ENCODE measurements around the gene NGF.
"Not testable (repeated sequence)": the region's sequence is repeated elsewhere in the genome, so short reads cannot be mapped to it uniquely, and the experiment has no call there.

The NGF gene

DNA sequence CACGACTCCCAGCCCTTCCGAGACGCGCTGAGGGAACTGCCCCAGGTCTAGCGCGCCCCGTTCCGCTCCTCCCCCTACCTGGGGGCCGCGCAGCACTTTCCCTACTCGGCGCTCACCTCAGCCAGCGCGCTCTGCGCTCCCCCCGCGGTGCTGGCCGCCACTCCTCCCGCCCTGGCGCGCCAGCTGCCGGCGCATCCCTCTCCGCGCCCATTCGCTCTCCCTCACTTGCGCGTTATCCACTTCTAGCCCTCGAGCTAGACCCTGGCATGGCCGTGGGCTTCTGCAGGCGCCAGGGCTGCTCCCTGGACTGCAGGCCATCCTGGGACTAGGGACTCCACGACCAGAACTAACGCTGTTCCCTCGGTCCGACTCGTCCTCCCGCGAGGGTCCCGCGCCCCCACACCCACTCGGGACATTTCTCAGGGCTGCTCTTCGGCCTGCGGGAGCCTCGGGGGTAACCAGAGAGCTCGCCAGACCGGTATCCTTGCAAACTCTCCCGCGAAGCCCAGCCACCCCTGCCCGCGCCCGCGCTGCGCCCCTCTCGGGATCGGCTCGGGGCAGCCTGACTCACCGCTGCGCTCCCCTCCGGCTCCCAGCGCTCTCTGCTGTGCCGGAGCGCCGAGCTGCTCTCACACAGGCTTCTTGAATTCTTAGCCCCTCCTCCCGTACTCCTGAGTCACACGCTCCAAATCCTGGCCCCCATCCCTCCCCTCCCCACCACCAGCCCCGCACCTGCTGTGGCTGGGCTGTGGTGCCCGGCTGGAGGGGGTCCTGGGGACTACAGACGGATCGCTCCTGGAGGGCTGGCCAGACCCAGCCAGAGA lies at the start of gene NGF:
NGF (minus strand) TSS at position 617 of the 824 bp plus-strand sequence. CDS start 51,454 bp downstream, outside the sequence.
- FAIRE-seq, result no peak

DNA sequence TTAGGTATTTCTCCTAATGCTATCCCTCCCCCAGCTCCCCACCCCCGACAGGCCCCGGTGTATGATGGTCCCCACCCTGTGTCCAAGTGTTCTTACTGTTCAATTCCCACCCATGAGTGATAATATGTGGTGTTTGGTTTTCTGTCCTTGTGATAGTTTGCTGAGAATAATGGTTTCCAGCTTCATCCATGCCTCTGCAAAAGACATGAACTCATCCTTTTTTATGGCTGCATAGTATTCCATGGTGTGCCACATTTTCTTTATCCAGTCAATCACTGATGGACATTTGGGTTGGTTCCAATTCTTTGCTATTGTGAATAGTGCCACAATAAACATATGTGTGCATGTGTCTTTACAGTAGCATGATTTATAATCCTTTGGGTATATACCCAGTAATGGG lies 45.4 kb upstream of the NGF start:
- not testable (repeated sequence) for FAIRE-seq

DNA sequence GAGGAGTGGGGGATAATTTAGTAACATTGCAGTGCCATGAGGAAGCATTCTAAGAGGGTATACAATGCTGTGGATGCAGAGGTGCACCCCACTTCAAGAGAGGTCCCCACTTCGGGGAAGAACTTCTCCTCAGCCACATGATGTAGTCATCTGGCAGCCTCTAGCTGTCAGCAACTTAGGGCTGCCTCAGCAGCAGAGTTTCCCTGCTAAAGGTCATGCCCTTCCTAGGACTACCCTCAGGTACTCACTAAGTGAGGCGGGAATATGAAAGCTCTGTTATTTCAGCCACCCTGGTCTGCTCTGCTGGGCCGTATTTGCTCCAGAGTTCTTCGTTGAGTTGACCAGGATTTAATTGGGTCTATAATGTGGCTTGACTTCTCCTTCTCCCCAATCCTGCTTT lies 41.9 kb upstream of the NGF start:
- no peak for FAIRE-seq

- no peak for FAIRE-seq
Measured at GRCh38 chr1:115377411-115377810, 39.4 kb upstream of the NGF start.

- no peak for FAIRE-seq
Measured at GRCh38 chr1:115374598-115374997, 36.5 kb upstream of the NGF start.

GRCh38 chr1:115373305-115373704 lies 35.3 kb upstream of the NGF start:
- FAIRE-seq, result no peak

DNA sequence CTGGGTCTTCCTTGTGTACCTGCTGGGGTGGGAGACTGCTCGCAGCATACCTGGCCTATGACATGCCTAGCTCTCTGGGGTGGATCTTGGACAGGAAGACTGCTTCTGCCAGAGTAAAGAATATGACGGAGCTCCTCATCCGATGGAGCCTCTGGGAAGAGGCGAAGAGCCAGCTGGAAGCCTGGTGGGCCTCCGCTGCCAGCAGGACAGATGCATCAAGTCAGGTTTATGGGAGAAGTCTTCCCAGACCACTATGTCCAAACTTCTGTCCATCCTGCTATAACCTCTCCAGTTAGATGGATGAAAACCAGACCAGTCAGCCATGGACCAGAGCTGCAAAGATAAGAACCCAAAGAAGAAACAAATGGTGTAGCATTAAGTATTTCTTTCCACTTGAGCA lies 27.7 kb upstream of the NGF start:
- FAIRE-seq, result no peak

- no peak for FAIRE-seq
Measured at GRCh38 chr1:115364780-115365155, 26.7 kb upstream of the NGF start.

GRCh38 chr1:115364046-115364779 lies 26.2 kb upstream of the NGF start:
- FAIRE-seq, result no peak

DNA sequence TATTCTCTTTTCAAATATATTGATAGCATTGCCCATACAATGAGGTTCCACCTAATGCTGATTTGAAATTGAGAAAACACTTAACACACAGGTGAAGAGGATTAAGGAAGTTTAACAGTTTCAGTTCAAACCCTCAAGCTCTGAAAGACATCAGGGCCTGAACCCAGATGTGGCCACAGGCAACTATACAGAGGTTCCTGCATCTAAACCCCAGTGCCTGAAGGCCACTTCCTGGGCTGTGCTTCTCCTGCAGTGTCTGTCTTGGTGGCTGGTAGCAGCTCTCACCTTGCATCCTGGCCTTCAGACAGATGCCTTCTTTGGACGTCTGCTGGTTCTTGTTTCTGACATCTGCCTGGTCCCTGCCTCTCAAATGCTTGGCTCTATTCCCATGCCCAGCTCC lies 25.1 kb upstream of the NGF start:
- FAIRE-seq, result no peak

GRCh38 chr1:115360505-115361129 lies 22.6 kb upstream of the NGF start:
- FAIRE-seq, result not testable (repeated sequence)

DNA sequence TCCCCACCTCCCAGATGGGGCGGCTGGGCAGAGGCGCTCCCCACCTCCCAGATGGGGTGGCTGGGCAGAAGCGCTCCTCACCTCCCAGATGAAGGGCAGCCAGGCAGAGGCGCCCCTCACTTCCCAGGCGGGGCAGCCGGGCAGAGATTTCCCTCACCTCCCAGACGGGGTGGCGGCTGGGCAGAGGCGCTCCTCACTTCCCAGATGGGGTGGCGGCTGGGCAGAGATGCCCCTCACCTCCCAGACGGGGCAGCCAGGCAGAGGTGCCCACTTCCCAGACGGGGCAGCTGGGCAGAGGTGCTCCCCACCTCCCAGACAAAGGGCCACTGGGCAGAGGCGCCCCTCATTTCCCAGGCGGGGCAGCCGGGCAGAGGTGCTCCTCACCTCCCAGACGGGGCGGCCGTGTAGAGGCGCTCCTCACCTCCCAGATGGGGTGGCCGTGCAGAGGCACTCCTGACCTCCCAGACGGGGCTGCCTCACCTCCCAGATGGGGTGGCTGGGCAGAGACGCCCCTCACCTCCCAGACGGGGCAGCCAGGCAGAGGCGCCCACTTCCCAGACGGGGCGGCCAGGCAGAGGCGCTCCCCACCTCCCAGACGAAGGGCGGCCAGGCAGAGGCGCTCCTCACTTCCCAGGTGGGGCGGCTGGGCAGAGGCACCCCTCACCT lies 21.9 kb upstream of the NGF start:
- FAIRE-seq, result not testable (repeated sequence)

DNA sequence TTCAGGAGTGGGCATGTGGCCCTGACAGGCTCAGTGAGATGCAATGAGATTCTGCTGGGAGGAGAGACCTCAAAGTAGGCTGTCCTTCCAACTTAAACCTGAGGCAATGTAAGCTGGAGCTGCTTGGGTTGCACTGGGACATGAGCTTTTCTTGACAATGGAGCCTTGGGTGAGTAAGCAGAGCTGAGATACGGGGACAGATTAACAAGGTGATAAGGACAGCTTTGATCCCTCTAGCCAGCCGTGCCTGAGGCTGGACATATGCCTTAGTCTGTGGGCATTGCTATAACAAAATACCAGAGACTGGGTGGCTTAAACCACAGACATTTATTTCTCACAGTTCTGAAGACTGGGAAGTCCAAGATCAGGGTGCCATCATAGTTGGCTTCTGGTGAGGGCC lies 18.3 kb upstream of the NGF start:
- FAIRE-seq, result no peak

- no peak for FAIRE-seq
Measured at GRCh38 chr1:115355069-115355468, 17.0 kb upstream of the NGF start.

- no peak for FAIRE-seq
Measured at GRCh38 chr1:115351143-115351542, 13.1 kb upstream of the NGF start.

DNA sequence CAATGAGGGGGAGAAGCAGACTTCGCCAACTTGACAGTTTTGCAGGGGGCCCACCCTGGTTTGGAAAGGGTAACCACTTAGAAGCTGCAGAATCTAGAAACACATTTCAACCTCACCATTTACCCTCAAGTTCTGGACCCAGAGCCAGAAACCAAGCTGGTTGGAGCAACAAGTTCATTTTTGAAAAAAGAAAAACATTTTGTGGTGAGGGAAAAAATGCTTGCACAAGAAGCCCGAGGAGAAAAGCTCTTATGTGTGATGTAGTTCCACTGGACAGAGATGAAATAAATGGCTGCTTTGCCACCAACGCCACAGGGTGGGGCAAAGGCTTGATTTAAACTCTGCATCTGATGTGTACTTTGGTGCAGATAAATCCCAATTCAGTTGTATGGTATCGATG lies 10.6 kb upstream of the NGF start:
- FAIRE-seq, result no peak

DNA sequence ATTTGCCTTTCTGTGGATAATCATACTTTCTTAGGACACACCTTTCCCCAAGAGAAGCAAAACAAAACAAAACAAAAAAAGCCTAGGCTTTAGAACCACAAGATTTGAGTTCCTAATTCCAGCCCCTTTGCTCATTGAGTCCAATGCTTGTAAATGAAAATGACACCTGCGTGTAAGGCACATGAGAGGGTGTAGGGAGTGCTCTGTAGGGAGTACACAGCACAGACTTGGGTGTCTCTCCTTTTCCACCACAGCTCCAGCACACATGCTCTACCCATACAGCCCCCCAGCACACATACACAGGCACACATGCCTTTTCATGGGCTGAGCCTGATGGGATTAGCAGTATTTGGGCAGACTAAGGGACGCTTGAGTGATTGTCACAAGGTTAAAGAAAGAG lies 9.2 kb upstream of the NGF start:
- FAIRE-seq, result no peak

DNA sequence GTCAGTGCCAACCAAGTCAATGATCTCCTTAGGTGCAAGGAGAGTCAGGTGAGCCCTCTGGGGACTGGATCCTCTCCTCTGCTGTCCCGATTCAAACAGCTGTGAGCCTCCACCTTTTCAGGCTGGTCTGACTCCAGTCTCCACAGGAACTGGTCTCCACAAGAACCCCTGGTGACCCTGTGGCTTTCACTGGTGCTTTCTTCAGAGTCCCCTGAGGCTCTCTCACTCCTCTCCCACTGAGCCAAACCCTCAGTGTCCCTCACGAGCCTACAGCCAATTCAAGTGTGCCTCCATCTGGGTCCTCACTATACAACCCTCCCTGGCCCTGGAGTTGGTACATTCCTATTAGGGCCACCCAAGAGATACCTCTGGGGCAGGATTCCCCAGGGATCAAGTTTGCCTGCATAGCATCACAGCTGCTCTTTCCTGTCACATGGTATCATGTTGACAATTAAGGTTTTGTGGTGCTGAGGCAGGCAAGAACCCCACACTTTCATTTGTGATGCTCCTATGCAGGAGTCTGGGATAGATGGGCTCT lies 5.2 kb upstream of the NGF start:
- no peak for FAIRE-seq

DNA sequence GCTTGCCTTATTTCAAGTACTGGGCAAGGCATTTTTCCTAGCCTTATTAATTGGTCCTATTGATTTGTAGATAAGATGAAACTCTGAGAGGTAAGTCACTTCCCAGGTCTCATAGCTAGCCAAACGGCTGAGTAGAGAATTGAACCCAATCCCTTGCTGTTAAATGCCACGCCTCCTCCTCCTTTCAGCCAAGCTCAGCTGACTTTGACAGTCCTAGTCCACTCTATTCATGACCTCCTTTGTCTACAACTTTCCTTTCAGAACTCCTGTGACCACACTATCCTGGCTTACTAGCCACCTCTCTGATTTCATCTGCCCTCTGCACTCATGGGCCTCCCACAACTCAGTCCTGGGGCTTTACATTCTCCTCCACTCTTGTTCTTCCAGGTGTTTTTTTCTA lies 3.9 kb upstream of the NGF start:
- FAIRE-seq, result no peak

- no peak for FAIRE-seq
Measured at GRCh38 chr1:115340879-115341278, 2.8 kb upstream of the NGF start.

DNA sequence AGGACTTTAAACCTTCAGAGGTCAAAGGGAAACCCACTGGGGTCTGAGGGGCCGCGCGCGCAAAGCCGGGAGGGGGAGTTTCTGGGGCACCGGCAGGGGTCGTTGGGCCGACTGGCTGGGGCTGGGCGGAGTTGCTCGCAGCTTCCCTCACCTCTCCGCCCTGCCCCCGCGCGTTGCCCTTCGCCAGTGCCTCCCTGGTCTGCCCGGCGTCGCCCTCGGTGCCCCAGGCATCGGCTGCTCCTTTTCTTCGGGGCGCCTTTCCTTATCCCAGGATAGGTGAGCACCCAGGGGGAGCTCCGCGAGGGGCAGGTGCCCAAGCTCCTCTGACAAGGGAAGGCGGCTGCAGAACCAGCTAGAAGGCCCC lies 390 bp upstream of the NGF start:
- no peak for FAIRE-seq

- FAIRE-seq, result no peak
Measured at GRCh38 chr1:115337276-115337632, 795 bp downstream of the NGF start.

GRCh38 chr1:115336741-115337140 lies 1.3 kb downstream of the NGF start:
- FAIRE-seq, result no peak
